ENCODE measurements around the gene ADAMTSL5.
"Not testable (repeated sequence)": the region's sequence is repeated elsewhere in the genome, so short reads cannot be mapped to it uniquely, and the experiment has no call there.

The ADAMTSL5 gene

DNA sequence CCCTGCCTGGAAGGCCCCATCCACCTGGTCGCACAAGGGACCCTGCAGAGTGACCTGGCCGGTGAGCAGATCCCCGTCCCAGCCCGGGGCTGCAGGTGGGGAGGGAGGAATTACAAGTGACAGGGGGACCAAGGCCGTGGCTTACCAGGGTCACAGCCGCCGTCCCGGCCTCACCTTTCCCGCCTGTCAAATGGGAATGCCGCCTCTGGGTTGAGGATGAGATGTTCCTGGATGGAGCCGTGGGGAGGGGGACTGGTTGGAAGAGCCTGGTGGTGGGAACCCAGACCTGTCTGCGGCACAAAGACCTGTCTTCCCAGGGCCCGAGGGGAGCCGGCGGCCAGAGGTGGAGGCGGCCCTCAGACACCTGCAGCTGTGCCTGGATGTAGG is 16.6 kb upstream of the ADAMTSL5 start:
- no peak for DNase-seq (ENCODE audit: low read depth)

DNA sequence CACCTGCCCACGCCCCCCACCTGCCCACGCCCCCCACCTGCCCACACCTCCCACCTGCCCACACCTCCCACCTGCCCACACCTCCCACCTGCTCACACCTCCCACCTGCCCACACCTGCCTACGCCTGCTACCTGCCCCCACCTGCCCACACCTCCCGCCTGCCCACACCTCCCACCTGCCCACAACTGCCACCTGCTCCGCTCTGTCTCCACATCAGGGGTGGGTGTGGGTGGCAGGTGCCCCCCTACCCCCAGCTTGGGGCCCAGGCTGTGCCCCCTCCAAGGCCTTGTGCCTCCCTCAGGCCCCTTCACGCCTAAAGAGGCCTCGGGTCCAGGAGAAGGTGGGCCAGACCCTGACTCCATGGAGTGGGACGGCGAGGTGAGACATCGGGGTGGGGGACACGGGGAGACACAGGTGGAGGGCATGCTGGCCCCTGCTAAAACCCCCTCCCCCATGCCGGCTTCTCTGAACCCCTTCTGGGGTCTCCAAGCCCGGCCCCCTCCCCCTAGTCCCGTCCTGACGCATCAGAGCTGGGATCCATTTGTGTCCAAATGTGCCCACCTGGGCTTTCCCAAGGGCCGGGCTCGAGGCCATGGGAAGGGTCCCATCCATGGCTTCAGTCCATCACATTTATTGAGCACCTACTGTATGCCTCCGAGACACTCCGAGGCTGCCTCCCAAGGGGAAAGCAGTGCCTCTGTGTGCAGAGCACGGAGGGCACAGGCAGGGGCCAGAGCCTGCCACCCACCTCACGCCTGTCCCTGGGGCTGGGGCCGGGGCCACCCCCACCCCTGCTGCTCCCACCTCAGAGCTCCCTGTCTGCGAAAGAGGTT is 16.0 kb upstream of the ADAMTSL5 start:
- no peak for DNase-seq (ENCODE audit: low read depth)

DNA sequence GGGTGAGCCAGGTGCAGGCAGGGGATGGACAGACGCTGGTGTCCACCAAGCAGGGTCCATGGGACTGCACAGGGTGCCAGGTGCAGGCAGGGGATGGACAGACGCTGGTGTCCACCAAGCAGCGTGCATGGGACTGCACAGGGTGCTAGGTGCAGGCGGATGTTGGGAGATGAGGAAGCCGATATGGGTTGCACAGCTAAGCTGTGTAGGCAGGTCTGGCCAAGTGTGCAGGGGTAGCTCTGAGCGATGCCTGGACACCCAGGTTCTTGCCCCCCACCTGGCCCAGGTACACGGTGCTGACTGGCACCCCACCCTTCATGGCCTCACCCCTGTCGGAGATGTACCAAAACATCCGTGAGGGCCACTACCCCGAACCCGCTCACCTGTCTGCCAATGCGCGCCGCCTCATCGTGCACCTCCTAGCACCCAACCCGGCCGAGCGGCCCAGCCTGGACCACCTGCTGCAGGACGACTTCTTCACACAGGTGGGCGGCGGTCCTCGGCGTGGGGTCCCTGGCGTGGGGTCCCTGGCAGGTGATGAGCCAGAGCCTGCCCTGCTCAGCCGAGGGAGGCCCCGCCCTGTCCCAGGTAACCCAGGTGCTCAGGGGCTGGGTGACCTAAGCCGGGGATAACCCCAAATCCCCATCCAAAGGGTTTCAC is 15.0 kb upstream of the ADAMTSL5 start:
- no peak for DNase-seq (ENCODE audit: low read depth)

DNA sequence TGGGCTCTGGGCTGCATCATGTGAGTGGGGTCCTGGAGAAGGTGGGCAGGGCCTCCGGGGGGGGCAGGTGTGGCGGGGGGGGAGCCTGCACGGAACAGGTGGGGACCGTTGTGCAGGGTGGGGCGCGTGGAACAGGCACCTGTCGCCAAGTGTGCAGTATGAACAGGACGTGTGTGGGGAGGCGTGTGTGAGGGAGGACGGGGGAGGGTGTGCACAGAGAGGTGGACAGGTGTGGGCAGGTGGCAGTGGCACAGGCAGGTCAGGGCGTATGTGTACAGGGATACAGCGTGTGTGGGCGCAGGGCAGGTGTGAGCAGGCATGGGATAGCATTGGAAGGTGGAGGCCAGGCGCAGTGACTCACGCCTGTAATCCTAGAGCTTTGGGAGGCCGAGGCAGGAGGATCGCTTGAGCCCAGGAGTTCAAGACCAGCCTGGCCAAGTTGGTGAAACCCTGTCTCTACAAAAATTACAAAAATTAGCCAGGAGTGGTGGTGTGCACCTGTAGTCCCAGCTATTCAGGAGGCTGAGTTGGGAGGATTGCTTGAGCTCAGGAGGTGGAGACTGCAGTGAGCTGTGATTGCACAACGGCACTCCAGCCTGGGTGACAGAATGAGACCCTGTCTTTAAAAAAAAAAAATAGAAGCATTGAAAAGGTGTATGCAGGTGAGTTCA is 14.3 kb upstream of the ADAMTSL5 start:
- no peak for DNase-seq (ENCODE audit: low read depth)

DNA sequence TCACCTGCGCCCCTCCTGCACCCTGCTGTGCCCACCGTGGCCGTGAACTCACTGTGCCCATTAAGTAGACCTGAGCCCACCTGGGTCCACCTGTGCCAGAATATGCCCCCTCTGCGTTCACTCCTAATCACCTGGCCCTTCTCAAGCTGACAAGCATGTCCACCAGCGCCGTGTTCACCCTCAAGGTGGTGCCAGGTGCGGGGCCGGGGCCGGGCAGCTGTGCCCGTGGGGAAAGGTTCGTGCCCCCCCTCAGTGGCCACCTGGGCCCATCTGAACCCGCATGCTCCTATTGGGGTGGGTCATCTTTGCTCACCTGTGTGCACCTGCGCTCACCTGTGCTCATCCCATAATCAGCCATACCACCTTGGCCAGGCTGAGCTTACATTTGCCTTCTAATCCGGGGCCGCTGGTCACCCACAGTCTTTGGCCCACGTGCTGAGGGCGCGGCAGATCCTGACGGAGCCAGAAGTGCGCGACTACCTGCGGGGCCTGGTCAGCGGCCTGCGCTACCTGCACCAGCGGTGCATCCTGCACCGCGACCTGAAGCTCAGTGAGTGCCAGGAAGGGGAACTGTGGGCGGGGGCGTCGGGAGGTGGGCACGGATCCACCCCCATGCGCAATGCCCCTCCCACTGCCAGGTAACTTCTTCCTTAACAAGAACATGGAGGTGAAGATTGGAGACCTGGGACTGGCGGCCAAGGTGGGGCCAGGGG is 13.4 kb upstream of the ADAMTSL5 start:
- no peak for DNase-seq (ENCODE audit: low read depth)

DNA sequence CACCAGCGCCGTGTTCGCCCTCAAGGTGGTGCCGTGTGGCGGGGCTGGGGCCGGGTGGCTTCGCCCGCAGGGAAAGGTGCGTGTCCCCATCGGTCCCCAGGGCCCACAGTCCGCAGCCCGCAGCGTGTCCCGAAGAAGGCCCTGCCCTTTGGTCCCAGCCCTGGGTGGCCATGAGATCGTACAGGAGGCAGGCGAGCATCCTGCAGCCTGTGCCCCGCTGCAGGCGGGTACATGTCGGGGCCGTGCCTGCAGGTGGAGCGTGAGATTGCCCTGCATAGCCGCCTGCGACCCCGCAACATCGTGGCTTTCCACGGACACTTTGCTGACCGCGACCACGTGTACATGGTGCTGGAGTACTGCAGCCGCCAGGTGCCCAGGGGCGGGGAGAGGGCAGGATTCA is 12.5 kb upstream of the ADAMTSL5 start:
- DNase-seq (ENCODE audit: low read depth), result no peak

DNA sequence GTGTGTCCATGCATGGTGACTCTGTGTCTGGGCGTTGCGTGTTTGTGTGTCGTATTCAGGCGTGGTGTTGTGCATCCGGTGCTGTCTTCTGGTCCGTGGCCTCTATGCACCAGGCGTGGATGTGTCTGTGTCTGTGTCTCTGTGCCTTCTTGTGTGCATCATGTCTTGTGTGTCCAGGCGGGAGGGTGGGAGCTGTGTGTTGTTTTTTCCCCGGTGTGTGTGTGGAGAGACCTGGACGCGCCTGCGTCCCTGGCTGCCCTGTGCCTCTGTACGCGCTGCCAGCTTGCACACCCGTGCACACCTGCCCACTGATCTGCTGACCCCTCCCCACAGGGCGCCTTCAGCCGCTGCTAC is 12.1 kb upstream of the ADAMTSL5 start:
- DNase-seq (ENCODE audit: low read depth), result no peak

DNA sequence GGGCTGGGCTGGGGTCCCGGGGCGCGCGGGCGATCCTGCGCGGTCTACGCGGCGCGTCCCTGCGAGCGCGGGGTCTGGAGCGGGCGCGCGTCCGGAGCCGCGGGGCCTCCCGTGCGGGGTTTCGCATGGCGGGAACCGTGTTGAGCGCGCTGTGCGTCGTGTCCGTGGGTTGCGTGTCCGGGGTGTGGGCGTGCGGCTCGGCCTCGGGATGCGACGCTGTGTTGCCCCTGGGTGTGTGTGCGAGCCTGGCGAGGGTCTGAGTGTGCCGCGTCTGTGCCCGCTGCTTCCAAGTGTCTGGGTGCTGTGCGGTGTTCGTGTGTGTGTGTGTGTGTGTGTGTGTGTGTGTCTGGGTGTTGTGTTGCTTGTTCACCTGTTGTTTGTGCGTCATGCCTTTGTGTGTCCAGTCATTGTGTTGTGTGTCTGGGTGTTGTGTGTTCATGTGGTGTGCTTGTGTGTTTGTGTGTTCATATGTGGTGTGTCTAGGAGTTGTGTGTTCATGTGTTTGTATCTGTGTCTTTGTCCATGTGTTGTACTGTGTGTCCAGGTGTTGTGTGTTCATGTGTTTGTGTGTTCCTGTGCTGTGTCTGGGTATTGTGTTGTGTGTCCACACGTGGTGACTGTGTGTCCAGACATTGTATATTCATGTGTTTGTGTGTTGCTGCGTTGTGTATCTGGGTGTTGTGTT is 11.6 kb upstream of the ADAMTSL5 start:
- DNase-seq (ENCODE audit: low read depth), result no peak

DNA sequence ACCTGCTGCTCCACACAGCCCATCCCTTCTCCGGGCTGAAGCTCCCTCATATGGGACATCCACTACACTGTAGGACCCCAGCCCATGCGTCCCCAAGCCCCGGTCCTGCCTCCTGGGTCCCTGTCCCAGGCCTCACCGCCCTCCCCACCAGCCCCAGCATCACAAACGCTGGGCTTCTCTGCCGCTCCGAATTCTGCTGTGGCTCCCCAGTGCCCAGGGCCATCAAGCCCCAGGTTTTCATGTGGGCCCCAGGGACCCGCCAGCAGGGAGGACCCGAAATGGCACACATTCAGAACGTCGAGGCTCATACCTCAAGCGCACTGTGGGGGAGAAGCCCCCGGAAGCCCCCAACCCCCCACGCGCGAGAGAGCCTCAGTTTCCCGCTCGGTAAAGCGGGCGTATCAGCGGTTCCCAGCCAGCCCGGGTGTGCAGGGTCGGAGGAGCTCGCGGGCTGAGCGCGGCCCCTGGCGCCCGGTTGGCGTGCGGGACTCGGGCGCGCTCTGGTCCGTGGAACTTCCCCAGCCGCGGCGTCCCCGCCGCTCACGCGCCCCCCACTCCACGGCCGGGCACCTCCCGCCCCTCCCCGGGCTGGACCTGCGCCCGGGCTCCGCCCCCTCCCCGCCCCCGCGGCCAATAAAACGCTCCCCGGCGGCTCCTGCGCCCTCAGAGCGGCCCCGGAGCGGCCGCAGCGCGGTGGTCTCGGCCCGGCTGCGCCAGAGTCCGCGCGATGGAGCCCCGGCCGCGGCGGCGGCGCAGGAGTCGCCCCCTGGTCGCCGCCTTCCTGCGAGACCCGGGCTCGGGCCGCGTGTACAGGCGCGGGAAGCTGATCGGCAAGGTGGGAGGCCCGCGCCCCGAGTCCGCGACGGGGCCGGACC is 10.8 kb upstream of the ADAMTSL5 start, which contains the start of gene PLK5:
Gene PLK5 (plus strand): TSS at position 666 of the 875 bp plus-strand sequence. CDS start 2,920 bp downstream, outside the sequence.
- DNase-seq (ENCODE audit: low read depth), result no peak

DNA sequence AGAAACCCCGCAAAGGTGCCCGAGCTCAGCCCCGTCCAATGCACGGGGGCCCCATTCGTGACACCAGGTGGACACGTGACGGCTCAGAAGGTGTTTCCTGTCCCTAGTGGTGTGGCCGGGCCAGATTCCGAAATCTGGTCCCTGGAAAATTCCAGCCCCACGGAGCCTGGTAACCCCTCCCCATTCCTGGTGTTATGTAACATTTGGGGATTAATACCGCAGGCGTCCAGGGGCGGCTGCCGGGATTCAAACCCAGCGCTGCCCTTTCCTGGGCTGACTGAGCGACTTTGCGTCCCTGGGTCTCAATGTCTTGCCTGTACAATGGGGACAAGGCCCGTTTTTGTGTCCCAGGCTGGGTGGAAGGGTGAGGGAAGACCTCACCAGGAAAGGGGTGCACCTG is 10.0 kb upstream of the ADAMTSL5 start:
- DNase-seq (ENCODE audit: low read depth), result no peak

DNA sequence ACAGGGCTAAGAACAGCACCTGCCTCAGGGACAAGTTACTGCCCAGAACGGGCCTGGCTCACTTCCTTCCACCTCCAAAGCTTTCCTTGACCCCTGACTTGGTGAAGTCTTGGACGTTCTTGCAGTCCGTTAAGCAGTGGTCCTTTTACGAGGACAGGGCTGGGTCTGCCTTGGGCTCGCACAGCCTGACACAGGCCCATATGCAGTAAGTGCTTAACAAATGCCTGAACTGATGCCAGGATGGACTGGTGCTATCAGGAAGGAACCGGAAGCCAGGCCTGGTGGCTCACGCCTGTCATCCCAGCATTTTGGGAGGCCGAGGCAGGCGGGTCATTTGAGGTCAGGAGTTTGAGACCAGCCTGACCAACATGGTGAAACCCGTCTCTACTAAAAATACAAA is 9.2 kb upstream of the ADAMTSL5 start:
- DNase-seq (ENCODE audit: low read depth), result no peak

DNA sequence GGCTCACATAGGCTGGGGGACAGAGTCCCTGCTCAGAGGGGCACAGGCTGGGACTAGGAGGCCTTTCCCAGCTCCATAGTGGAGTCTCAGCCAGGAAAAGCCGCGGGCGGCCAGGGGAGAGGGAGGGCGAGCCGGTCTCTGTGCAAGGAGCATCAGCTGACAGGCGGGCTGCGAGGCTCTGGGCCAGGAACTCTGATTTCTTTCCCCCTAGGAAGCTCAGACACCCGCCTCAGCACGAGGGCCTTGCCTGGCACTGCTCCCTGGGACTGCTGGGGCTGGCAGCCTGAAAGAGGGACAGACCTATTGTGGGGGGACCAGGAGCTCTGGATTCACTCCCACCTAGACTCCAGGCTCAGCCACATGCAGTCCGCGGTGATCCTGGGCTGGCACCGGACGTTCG is 8.8 kb upstream of the ADAMTSL5 start:
- DNase-seq (ENCODE audit: low read depth), result no peak

DNA sequence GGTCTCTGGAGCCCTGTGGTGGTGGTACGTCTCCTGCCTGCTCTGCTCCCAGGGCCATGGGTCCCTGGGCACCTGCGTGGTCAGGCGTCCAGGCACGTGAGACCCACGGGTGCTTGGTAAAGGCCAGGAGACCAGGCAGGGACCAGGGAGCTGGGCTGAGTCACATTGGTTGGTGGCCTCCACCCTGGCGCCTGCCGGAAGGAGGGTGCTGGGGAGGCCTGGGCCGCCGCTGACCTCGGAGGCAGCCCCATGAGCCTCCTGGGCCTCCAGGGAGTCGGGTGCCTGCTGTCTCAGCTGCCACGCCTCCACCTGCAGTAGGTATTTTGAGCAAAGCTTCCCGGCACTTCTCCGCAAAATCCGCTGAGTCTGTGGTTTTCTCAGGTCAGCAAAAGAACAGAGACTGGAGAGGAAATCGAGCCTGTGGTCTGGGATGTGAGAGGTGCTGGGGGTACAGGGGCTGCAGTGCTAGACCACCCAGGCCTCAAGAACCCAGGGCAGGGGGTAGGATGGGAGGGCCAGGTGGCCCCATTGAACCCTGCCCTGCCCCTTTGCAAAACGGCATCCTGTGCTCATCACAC is 7.5 kb upstream of the ADAMTSL5 start:
- no peak for DNase-seq (ENCODE audit: low read depth)

DNA sequence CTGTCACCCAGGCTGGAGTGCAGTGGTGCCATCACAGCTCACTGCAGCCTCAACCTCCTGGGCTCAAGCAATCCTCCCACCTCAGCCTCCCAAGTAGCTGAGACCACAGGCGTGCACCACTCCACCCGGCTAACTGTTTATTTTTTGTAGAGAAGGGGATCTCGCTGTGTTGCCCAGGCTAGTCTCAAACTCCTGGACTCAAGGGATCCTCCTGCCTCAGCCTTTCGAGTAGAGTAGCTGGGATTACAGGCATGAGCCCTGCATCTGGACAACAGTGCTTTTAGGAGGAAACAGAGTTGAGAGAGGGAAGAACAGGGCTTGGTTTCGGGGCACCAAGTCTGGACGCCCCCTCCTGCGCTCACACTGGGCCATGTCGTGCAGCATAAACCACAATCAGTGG is 7.0 kb upstream of the ADAMTSL5 start:
- not testable (repeated sequence) for DNase-seq (ENCODE audit: low read depth)

DNA sequence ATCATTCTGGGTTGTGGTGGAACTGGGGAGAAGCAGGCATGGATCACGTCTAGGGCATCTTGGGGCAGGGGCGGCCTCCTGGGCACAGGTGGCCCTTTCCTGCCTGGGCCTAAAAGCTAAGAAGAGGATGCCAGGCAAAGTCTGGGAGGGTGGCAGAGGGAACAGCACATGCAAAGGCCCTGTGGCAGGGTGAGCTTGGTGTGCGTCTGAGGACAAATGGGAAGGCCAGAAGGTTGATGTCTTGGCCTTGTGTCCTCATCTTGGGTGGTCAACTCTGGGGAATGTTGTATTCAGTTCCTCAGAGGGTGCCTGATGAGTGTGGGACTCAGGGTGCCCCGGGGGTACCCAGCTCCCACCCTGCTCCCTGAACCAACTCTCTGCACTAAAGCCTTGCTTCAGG is 5.7 kb upstream of the ADAMTSL5 start:
- DNase-seq (ENCODE audit: low read depth), result no peak

DNA sequence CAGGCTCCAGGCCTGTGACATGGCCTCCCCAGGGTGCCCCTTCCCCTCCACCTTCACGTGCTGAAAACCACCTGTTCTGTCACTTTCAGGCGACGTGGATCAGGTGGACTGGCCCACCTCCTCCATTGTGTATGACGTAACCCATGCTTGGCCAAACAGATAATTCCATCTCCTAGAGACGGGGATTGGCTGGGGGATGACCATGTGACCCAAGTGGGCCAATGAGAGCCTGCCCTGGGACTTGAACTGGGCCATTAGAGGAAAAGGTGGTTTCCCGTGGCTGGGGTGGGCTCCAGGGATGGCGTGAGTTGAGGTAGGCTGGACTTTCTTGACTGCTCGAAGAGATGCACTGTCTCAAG is 3.6 kb upstream of the ADAMTSL5 start:
- DNase-seq (ENCODE audit: low read depth), result no peak

DNA sequence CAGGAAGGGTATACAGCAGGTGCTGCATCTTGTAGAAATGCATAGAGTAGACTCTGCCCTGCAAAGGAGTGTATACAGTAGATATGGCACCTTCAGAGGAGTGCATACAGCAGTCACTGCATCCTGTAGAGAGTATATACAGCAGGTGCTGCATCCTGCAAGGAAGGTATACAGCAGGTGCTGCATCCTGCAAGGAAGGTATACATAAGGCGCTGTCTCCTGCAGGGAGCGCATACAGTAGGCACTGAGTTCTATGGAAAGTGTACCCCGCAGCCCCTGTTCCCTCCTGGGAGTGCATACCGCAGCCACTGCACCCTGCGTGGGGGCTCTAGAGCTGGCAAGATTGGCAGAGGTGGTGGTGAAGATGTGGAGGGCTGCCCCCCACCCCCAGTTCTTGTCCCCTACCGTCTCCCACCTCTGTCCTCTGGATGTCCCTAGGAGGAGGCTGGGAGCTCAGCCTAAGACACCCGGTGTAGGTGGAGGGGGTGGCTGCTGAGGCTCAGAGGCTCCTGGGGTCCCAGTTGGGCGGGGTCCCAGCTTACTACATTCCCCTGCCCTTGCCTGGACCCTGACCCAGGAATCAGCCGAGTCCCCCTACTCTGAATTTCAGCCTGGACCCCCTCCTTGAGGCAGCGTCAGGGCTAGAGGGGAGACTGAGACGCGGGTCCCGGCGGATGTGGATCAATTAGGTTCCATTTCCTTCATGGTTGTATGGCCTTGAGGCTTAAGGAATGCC is 2.3 kb upstream of the ADAMTSL5 start:
- DNase-seq (ENCODE audit: low read depth), result no peak

DNA sequence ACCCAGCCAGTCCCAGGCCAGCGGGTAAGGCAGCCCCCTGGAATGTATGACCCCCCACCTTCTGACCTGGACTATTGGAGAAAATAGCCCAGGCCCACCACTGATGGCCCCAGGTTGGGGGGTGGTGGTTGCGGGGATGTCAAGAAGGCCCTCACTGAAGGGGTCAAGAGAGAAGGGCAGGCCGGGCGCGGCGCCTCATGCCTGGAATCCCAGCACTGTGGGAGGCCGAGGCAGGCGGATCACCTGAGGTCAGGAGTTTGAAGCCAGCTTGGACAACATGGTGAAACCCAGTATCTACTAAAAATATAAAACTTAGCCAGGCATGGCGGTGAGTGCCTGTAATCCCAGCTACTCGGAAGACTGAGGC is 1.5 kb upstream of the ADAMTSL5 start:
- DNase-seq (ENCODE audit: low read depth), result no peak

DNA sequence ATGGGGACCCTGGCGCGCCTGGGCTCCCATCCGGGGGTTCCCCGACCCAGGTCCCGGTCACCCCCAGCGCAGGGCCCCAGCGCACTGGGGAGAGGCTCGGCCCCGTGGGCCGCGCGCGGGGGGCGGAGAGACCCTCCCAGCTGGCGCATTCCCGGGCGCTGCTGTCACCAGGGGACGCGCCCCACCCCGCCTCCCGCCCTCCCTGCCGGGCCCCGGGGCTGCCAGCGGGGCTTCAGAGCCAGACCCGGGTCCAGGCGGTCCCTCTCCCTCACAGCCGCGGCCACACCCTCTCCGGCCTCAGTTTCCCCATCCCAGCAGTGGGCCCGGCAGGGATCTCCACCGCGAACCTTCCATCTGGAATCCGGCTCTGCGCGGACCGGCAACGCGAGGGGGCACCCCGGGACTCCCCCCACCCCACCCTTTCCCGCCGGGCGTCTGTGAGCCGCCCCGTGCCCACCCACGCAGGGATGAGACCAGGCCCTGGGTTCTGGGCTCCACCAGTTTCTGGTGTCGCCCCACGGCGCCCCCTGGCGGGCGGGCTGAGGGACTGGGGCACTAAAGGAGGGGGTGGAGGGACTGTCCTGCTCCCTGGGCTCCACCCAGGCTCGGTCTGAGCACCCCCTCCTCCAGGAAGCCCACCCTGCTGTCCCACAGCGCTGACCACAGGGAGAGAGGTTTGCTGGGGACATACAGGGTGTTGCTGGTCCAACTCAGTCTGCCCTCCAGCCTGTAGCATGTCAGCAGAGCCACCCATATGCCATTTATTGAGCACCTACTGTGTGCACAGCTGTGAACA is 878 bp upstream of the ADAMTSL5 start:
- peak; percentile 44 for DNase-seq (ENCODE audit: low read depth)

Data from stimulated activated CD8-positive, alpha-beta memory T cell treated with anti-CD3 and anti-CD28 coated beads, Interleukin-7, amount 100 ng/mL, for 24 hours (primary cell).